ENCODE data around the gene COBLL1.

Gene COBLL1

GRCh38 chr2:164816900-164817299 lies 24.7 kb downstream of the COBLL1 start:
- no peak for DNase-seq

GRCh38 chr2:164816046-164816445 lies 25.6 kb downstream of the COBLL1 start:
- no peak for DNase-seq

GRCh38 chr2:164815071-164815793 lies 26.4 kb downstream of the COBLL1 start:
- no peak for DNase-seq

GRCh38 chr2:164813535-164813934 lies 28.1 kb downstream of the COBLL1 start:
- no peak for DNase-seq

GRCh38 chr2:164812378-164812777 lies 29.2 kb downstream of the COBLL1 start:
- no peak for DNase-seq

GRCh38 chr2:164811819-164812218 lies 29.8 kb downstream of the COBLL1 start:
- DNase-seq, result no peak

GRCh38 chr2:164810843-164811242 lies 30.8 kb downstream of the COBLL1 start:
- DNase-seq, result no peak

- no peak for DNase-seq
Observed at GRCh38 chr2:164808776-164809175, 32.8 kb downstream of the COBLL1 start.

GRCh38 chr2:164803776-164804466 lies 37.7 kb downstream of the COBLL1 start:
- no peak for DNase-seq

- DNase-seq, result no peak
Observed at GRCh38 chr2:164802095-164802707, 39.4 kb downstream of the COBLL1 start.

GRCh38 chr2:164800572-164800971 lies 41.1 kb downstream of the COBLL1 start:
- DNase-seq, result no peak

GRCh38 chr2:164797627-164798026 lies 44.0 kb downstream of the COBLL1 start:
- DNase-seq, result no peak

- no peak for DNase-seq
Observed at GRCh38 chr2:164796999-164797398, 44.6 kb downstream of the COBLL1 start.

GRCh38 chr2:164794432-164795231 lies 47.0 kb downstream of the COBLL1 start:
- DNase-seq, result no peak

- no peak for DNase-seq
Observed at GRCh38 chr2:164794016-164794415, 47.6 kb downstream of the COBLL1 start.

GRCh38 chr2:164793529-164793928 lies 48.1 kb downstream of the COBLL1 start:
- DNase-seq, result no peak

- DNase-seq, result no peak
Observed at GRCh38 chr2:164792316-164793170, 49.1 kb downstream of the COBLL1 start.

GRCh38 chr2:164789968-164790367 lies 51.7 kb downstream of the COBLL1 start:
- no peak for DNase-seq

GRCh38 chr2:164786787-164787186 lies 54.8 kb downstream of the COBLL1 start:
- no peak for DNase-seq

GRCh38 chr2:164785457-164785856 lies 56.2 kb downstream of the COBLL1 start:
- DNase-seq, result no peak

GRCh38 chr2:164784376-164784775 lies 57.2 kb downstream of the COBLL1 start:
- no peak for DNase-seq

- DNase-seq, result no peak
Observed at GRCh38 chr2:164782323-164782722, 59.3 kb downstream of the COBLL1 start.
